HL-60/S4 treated with retinoic acid at 250 ng/mL for 4 days and 3 days (cell line): ENCODE measurements around the gene MGAT5B.
"Not testable (repeated sequence)": the region's sequence is repeated elsewhere in the genome, so short reads cannot be mapped to it uniquely, and the experiment has no call there.

Experiments used
- in situ Hi-C: fragments of 300-500 bp; cut with MboI; formaldehyde crosslinking; loops from 2 replicates; pipeline ENCODE4 v1.7.0; 2022; ENCODE audit warnings: low sequenced_read_pairs

Gene MGAT5B

GRCh38 chr17:76969598-76970172, 101.5 kb downstream of the MGAT5B start:
- in situ Hi-C loops: no loop called here

GRCh38 chr17:76970228-76970627, 102.0 kb downstream of the MGAT5B start:
- in situ Hi-C loops: not testable (repeated sequence)

GRCh38 chr17:76972046-76972641, 103.9 kb downstream of the MGAT5B start:
- in situ Hi-C loops: no loop called here

GRCh38 chr17:76973040-76973439, 104.8 kb downstream of the MGAT5B start:
- in situ Hi-C loops: no loop called here

- in situ Hi-C loops: no loop called here
Observed at GRCh38 chr17:76974721-76975120, 106.5 kb downstream of the MGAT5B start.

GRCh38 chr17:76978050-76978449, 109.8 kb downstream of the MGAT5B start:
- in situ Hi-C loops: not testable (repeated sequence)

- in situ Hi-C loops: no loop called here
Observed at GRCh38 chr17:76981545-76982295, 113.5 kb downstream of the MGAT5B start.

GRCh38 chr17:76982408-76983074, 114.3 kb downstream of the MGAT5B start:
- in situ Hi-C loops: no loop called here

GRCh38 chr17:76983075-76983775, 115.0 kb downstream of the MGAT5B start:
- in situ Hi-C loops: no loop called here

GRCh38 chr17:76986365-76986764, 118.2 kb downstream of the MGAT5B start:
- in situ Hi-C loops: no loop called here

GRCh38 chr17:76987486-76988093, 119.4 kb downstream of the MGAT5B start:
- in situ Hi-C loops: no loop called here

GRCh38 chr17:76988796-76989195, 120.6 kb downstream of the MGAT5B start:
- in situ Hi-C loops: no loop called here

- in situ Hi-C loops: no loop called here
Observed at GRCh38 chr17:76989519-76989918, 121.3 kb downstream of the MGAT5B start.

GRCh38 chr17:76992891-76993290, 124.7 kb downstream of the MGAT5B start:
- in situ Hi-C loops: no loop called here

GRCh38 chr17:76993651-76994050, 125.4 kb downstream of the MGAT5B start:
- in situ Hi-C loops: no loop called here

- in situ Hi-C loops: no loop called here
Observed at GRCh38 chr17:76994237-76994637, 126.0 kb downstream of the MGAT5B start.

GRCh38 chr17:76995387-76996105, 127.3 kb downstream of the MGAT5B start:
- in situ Hi-C loops: no loop called here

- in situ Hi-C loops: no loop called here
Observed at GRCh38 chr17:76996741-76997694, 128.8 kb downstream of the MGAT5B start.

- in situ Hi-C loops: no loop called here
Observed at GRCh38 chr17:76997981-76998531, 129.9 kb downstream of the MGAT5B start.
